Femur (tissue), 1 donor: ENCODE data around the gene CADPS.

Experiments
- DNase-seq: peaks from one replicate; pipeline ENCODE4 v3.0.0-alpha.2; 2017

CADPS gene

DNA sequence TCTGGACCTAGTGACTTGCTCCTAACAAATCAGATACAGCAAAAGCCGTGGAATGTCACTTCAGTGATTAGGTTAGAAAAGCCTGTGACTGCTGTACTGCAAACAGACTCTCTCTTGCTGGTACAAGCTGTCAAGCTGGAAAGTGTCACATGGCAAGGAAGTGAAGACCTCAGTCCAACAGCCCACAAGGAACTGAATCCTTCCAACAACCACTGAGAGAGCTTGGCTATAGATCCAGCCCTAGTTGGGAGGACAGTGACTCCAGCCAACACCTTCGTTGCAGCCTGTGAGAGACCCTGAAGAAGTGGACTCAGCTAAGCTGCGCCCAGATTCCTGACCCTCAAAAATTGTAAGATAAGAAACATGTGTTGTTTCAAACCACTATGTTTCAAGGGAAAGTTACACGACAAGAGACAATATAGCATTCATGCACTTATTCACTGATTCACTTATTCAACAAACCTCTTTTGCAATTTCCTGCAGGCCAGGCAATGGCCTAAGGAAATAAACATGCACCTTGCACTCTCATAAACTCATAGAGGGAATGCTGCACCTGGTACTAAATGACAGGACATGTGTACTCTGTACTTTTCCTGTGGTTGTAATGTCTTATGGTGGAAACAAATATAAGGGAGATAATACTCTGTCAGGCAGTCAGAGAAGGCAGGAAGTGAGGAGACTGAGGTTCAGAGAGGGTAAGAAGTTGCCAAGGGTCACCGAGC lies 142.9 kb downstream of the CADPS start:
- no peak for DNase-seq

DNA sequence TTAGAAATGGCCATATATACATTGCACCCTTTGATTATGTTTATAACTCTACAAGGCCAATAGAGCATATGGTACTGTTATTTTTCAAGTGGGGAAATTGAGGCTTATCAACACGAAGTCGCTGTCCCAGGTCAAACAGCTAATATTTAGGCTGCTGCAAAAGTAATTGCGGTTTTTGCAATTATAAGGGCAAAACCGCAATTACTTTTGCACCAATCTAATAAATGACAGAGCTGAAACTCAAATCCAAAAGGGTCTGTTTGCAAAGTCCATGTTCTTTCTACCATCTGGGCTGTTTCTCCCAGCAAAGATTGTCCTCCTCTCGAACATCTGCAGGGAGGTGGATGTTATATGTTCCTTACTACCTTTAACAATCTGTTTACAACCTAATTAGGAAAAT lies 147.2 kb downstream of the CADPS start:
- DNase-seq = no peak

DNA sequence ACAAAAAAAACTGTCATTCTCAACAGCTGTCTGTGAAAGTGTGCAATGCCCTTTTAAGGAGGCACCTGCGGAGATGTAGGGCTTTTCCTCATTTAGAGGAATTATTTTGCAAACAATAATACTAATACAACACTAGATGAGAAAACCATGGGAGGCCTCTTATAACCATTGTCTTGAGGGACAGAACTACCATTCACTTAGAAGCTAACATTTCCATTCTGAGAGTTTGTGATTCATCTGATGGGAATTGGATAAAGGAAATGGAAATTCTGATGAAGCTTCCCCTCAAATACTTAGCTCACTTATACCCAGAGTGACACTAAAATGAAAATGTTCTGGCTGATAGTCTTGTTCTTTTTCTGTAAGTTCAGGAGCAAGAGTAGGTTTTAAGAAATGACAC lies 147.7 kb downstream of the CADPS start:
- DNase-seq = no peak

DNA sequence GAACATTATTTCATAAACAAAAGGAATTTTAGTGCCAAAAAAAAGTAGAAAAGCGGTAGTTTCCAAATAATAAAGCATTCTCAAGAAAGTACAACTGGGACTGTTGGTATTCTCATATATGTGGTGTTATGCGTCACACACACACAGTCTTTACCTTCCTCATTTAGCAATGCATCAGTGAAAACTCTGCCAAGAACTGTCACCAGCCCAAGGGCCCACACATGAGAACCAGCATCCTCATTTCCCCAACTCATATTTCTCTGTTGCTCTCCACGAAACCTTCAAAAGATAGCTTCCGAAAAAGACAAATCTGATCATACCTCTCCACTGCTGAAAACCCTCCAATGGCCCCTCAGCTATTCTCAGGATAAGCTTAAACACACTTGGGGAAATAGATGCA lies 150.7 kb downstream of the CADPS start:
- no peak for DNase-seq

DNA sequence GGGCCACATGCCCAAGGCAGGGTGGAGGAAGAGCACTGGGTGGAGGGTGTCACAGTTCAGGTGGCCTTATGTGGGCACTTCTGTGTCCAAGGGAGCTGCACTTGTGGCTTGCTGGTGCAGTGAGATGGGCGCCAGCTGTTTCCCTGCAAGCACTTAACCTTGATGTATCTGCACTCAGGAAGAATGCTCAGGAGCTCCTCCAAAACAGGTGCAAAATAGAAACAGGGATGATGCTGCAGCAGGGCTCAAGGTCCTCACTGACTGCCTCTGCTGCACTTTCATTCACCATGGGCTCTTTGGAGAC lies 151.3 kb downstream of the CADPS start:
- DNase-seq = no peak

DNA sequence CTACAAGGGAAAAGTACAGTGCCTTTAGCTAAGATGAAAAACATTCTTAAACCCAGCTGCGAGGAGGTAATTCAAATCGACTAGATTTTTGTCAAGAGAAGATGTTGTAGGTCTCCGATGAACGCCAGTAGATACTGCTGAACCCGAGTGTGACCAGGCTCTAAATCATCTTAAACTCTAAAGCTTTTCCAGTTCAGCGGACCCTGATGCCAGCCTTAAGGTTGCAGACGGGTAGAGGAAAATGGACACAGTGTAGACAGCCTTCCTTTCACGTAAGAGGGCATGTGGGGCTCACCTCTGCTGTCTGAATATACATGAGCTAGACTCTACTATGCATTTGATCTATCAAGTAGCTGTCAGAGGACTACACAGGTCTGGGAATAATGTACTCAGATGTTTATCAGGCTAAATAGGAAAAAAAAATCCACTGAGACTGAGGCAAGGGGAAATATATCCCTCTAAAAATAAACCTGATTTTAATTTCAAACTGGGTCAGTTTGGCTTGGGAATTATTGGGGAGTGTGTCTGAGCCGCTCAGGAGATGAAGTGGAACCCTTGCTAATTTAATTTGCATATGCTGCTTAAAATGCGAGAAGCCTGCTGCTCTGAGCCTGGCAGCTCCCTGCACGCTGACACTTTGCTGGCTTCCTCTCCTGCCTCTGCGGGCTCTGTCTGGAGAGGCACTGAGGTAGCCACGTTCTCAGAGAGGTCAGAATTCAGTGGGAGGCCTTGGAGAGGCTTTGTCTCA lies 151.9 kb downstream of the CADPS start:
- no peak for DNase-seq

DNA sequence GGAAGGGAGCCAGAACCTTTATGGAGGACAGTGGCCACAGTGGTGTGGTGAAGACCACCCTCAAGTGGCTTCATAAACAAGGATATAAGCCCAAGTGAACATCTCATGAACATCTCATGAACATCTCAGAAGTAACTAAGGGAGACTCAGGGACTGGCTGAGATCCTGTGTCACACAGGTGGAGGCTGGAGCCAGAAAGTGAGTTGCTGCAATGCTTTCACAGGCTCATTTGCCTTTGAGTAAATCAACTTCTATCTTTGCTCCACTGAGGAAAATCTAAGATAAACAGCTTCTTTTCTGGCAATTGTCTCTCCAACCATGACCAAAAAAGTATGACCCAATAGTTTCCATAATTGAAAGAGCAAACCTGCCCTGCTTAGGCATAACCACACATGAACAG lies 152.9 kb downstream of the CADPS start:
- DNase-seq = no peak

DNA sequence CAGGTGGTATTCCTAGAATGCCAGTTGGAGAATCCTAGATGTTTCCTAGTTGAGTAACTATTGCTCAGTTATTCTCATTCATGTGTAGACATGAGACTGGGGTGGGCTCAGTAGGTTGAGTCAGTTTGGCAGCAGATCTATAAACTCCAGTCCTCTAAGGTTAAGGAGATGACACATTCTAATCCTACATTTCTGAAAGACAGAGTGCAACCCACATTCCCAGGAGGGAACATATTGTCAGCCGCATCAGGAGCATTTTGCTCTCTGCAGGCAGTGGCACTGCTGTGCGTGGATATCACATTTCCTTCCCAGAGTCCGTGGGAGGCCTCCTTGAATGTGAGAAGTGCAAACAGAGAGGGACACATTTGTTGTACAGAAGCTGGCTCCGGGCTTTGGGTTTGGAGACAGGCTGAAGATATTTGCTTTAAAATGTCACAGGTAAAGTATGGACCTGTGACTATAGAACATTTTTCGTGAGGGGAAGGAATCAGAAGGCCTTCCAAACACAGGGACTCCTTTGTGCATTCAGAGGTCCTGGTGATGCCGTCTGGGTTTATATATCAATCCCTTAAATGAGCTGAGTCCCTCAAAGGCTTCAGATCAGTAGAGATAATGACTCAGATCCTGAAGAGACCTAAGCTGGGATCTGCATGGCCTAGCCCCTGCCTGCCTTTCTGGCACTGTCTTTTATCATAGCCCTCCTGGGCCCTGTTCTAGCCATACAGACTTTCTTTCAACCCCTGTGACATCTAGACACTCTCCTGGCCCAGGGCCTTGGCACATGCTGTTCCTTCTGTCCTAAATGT lies 156.5 kb downstream of the CADPS start:
- no peak for DNase-seq

DNA sequence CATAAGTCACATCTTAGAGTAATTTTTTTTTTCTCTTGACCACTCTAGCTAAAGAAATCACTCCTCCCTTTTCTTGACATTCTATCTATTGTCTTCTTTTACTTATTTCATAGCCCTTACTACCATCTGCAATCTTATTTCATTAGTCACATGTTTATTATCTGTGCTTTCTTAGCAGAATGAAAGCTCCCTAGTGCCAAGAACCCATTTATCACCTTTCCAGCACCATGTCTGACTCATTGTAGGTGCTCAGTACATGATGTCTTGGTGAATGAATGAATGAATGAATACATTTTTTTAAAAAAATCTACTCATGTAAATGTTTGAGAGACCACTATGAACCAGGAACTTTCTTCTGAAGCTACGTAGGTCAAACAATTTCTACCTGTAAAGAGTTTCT lies 157.2 kb downstream of the CADPS start:
- DNase-seq = no peak

DNA sequence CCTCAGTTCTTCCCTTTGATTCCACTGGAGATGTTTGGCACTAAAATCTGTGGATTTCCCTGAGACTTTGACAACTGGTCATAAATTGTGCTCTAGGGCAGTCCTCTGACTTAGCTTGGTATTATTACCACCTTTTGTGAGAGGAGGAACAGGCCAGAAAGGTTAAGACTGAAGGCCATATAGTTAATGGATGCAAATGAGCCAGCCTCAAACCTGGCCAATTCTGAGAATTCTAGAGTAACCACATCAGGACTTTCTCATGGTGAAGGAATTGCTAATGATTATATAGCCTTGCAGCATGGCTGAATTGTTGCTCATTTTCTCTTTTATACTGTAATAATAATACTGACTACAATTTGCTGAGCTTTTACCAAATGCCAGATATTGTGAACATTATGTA lies 162.5 kb downstream of the CADPS start:
- no peak for DNase-seq

DNA sequence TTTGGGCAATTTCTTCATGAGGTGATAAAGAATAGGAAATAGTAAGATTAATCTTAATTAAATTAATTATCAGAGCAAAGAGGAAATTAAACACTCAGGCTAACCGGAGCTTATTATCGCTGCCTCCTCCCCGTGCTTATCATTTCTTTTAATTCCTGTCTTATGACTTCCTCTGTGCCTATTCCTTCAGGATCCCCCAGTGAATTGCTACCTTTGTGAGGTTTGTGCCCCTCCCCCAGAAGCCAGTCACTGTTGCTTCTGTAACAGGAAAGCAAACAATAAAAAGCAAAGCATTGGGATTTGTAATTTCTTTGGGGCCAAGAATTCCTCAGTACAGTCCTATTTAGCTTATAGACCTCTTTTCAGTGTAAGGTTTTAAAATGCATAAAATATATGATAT lies 164.5 kb downstream of the CADPS start:
- no peak for DNase-seq

DNA sequence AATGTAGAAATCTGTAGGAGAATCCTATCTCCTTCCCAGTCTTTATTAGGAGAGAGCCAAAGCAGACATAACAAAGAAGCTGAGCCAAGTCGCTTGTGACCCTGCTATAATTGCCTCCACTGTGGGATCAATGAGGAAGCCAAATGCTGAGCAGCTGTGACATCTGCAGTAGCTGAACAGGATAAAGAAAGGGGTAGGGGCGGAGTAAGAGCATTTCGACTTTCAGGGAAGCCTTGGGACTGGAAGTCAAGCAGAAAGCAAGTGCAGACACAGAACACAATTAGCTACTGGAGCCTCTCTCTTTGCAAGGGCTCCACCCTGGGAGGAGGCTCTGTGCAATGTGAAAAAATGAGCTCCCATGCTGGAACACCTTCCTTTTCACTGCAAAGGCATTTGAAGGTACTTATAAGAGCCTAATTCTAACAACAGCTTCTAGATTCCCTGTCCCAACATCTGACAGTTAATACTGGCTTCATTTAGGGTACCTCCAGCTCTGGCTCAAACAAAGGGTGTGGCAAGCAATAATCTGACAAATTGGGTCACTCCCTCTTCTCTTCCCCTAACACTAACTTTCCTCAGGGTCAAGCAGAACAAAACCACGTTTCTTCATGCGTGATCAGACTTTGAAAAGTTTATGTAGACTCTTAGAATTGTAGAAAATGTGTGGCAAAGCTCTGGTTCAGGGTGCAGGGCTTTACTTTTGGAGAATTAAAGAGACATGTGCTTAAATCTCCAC lies 166.4 kb downstream of the CADPS start:
- peak; percentile 39 for DNase-seq

DNA sequence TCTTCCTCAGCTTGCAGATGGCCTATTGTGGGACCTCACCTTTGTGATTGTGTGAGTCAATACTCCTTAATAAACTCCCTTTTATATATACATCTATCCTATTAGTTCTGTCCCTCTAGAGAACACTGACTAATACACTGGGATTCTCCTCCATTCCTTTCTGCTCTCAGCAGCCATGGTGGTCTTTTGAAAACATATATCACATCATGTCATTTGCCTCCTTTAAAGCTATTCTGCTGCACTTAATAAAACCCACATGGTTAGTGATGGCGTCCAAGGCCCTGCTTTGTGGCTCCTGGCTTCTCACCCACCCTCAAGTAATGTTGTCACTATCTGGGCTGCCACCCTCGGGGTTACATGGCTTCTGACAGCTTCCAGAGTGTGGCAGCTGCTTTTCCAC lies 169.5 kb downstream of the CADPS start:
- no peak for DNase-seq

DNA sequence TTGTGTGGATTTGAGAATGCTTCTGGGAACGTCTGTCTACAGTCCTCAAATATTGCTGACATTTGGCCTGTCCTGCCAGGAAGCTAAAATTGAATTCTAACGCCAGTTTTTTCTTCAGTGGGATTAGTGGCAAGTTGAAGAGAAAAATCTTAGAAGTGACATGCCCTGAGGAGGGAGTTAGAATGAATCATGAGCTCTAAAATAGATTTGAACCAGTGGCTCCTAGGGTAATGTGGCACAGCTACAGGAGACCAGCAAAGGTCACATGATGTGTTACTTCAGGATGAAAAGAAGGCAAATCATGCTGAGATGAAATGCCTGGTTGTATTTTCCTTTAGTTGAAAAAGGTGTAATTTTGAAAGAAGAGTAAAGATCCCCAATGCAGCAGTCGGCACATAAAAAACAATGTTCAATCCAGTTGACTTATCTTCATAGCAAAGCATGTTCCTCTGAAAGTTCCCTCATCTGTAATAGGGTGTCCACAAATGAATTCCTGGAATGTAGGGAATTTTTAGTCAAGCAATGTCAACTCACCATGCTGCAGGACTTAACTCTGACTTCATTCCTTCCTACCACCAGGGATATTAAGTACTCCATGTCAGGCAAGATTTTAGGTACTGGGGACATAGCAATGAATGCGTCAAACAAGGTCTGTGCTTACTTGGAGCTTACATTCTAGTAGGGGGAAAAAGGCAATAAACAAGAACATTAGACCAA lies 171.6 kb downstream of the CADPS start:
- DNase-seq = no peak

DNA sequence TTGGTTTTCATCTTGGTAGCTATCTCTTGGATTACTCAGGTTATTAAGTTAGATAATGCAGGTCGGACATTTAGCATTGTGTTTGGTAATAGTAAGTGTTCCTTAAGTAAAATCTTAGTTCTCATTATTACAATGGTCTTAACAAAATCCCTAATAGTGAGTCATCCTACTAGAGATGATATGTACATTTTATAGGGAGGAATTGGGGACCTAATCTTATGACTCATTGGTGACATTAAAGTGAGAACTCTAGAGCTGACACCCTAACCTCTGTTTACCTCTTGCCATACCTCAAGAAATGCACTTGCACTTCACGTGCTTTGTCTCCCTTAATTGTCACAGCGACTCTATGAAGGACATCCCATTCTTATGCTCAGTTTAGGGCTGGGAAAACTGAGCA lies 174.9 kb downstream of the CADPS start:
- DNase-seq = no peak

DNA sequence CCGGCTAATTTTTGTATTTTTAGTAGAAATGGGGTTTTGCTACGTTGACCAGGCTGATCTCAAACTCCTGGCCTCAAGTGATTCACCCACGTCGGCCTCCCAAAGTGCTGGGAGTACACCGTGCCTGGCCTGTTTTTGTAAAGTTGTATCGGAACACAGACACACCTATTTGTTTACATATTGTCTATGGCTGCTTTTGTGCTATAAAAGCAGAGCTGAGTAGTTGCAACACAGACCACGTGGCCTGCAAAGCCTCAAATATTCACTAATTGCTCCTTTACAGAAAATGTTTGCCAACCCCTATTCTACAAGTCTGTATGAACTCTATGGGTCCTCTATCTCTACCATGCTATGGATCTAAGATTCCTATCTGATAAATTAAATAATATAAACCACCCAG lies 175.5 kb downstream of the CADPS start:
- no peak for DNase-seq

DNA sequence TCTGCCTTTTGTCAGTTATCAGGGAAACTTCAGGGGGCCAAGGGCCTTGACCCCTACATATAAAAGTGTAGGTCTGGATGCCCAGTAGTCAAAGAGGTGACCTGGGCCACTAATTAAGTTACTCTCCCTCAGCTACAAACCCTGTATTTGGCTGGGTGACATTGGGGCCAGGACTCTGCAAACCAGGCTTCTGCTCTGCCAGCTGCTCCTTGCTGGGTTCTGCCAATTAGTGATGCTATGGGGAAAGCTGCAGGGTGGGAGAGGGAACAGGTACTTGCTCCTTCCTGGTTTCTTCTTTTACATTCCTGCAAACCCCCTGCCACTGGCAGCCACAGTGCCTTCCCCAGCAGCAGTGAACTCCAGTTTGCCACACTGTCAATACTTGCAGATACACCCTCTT lies 179.2 kb downstream of the CADPS start:
- no peak for DNase-seq

DNA sequence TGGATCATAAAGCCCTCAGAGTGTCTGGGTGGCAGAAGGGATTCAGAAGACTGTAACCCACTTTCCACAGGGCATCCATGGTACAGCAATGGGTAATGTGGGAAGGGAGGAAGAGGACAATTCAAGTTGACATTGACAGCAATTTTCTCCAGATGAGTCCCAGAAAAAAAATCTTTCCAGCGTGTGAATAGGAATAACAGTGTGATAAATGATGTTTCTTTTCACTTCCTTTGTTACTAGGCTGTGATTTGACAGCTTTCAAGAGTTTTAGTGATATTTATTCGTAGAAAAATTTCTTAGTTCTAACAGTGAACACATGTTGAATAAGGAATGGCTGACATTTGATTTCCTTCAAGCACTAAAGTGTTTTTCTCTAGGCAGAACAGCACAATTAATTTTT lies 186.4 kb downstream of the CADPS start:
- DNase-seq = no peak

DNA sequence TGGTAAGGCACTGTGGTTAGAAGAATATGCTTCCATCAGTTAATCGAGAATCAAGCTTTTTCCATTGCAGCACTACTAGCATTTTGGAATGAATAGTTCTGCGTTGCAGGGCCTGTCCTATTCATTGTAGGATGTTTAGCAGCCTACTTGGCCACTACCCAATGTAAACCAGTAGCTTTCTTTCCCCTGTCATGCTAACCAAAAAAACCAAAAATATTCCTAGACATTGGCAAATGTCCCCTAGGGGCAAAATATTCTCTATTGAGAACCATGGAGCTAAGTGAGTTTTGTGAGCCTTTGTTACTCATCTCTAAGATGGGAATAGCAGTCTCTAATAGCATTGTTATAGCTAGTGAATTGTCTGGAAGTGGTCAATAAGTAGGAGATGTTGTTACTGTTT lies 187.2 kb downstream of the CADPS start:
- DNase-seq = no peak

DNA sequence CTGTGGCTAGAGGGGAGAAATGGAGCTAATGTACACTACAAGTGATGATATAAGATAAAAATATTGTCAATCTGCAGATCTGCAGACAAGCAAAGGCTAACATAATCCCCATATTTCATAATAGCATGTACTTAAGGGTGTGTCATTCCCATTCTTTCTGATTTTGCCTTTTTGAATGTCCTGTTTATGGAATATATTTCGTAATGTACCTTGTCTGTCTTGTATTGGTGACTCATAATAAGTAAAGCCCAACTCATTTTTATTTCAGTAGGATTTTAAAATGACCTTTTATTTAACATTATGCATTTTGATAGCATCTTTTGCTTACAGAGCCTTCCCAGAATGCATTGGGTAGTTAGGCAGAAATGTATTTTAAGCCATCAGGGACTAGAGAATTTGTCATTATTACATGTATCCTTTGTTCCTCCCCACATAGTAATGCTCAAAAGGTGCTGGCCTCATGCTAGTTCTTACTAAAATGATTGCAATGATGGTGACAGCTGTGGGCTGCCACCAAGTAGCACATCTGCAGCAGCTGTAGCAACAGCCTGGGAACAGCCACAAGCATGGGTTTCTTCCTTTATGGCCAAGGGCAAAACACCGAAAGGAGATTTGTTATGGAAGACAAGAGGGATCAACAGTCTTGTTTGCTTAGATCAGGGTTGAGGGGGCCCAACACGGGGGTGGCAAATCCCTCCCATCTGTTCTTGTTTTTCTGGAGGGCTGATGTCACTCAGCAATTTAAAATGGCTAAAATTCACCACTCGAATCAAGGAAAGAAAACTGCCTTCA lies 188.5 kb downstream of the CADPS start:
- peak; percentile 24 for DNase-seq

DNA sequence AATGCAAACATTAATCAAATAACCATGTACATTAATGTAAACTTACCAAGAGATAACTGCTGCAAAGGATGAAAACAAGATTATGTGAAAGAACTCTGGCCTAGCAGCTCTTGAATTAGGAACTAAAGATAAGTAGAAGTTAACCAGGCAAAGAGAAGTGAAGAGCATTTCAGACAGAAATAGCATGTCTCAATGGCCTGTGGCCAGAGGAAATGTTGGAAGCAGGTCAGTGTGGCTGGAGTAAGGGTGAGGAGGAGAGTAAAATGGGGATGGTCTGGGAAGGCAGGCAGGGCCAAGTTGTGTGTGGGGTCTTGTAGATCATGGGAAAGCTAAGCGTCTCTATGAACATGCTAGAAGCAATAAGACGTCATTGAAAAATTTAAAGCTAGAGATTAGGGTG lies 192.4 kb downstream of the CADPS start:
- no peak for DNase-seq

DNA sequence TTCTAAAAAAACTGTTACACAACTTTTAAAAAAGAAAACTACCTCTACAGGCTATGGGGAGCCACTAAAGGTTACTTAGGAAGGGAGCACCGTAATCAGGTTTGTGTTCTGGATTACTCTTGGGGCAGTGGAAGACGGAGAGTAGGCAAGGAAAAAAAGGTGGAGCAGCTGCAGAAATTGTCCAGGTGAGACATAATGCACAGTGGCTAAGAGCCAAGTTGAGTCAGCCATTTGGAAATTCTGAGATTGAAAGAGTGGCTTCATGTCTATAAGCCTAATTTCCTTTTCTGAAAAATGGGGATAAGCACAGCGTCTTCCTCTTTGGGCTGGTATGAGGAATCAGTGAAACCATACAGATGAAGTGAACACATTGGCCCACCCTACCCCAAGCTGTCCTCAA lies 195.2 kb downstream of the CADPS start:
- no peak for DNase-seq
